ENCODE measurements around the gene XXYLT1. TPM values are rescaled to one million over a fixed set of nuclear protein-coding genes. Genes with fewer than 3 reads are reported as not detected.

XXYLT1 gene
- total and polyA plus RNA-seq, 9 of the 15 experiments (the other 6 are each of a cell fraction or from before 2014, with no cell fraction given) = 1.9 to 18.9 (median 15.0) TPM

- Histone ChIP-seq H3K27me3 (ENCODE audit: control insufficient read depth in 2 of 2, insufficient read depth in 2 of 2, low read length in 2 of 2) (no peaks in the 10 kb centered on the region), H3K79me2 (ENCODE audit: control insufficient read depth, insufficient read depth, low read length) (no peaks in the 10 kb centered on the region), H3K9me1 (ENCODE audit: control insufficient read depth, insufficient read depth, low read length) (peaks cover 6% of the 10 kb centered on the region), H3K27ac (ENCODE audit: extremely low read depth, low read depth, low read length) (no peak overlapping the region), H2AFZ (ENCODE audit: low read depth, low read length) (no peak overlapping the region), H3K4me2 (ENCODE audit: insufficient read depth, low read length) (no peak overlapping the region), H3K9ac (ENCODE audit: insufficient read depth in 1 of 2, low read depth in 2 of 2, low read length in 2 of 2) (peak overlapping the region in 1 of 2 experiments; percentile 61; a peak in 1 of 4 replicates), H3K36me3 (ENCODE audit: control insufficient read depth, insufficient read depth, low read length) (peaks cover 3% of the 10 kb centered on the region; the same call in 2 of the 3 replicates), H3K9me3 (replicated peaks; ENCODE audit: control insufficient read depth, insufficient read depth, low read depth, low read length) (no peaks in the 10 kb centered on the region), H3K4me3 (no peak overlapping the region), H4K20me1 (replicated peaks; ENCODE audit: control insufficient read depth, insufficient read depth, low read length) (no peaks in the 10 kb centered on the region), H3K4me1 (replicated peaks in 1 of 2; ENCODE audit: control insufficient read depth in 2 of 2, insufficient read depth in 2 of 2, low read length in 2 of 2) (peaks cover 12 to 14% of the 10 kb centered on the region in 2 experiments)
- 79% methylated on average over 8 of the region's 8 CpGs for WGBS (ENCODE audit: insufficient coverage, low coverage, missing lambda C conversion rate)
- no TSS peak for BruUV-seq (replicated peaks)
- ATAC-seq = no peak
- in situ Hi-C loops (cut with MboI) = loop anchor here (10.0 kb wide), 1 partner anchor 420 kb away; the partner anchor contains the start of gene FAM43A
- DNase-seq (ENCODE audit: extremely low read depth in 1 of 4, low spot score in 3 of 4) = no peak
- ChIA-PET CTCF (ENCODE audit: low intra/inter-chr PET ratio) (no interaction called here), POLR2A (interaction anchor here (0.5 kb wide), 1 partner anchor 120 kb away, joined by 3 read pairs; no protein-coding TSS in a partner anchor)
- intact Hi-C loops (cut with micrococcal nuclease) = loop anchor here (10.0 kb wide), 1 partner anchor 770 kb away; no protein-coding TSS in a partner anchor
- no peak for FAIRE-seq
- no peak for TF ChIP-seq ZBTB33 (CRISPR knock-in tag; IDR thresholded peaks at IDR 0.05)
- no peak for TF ChIP-seq ZBTB9 (CRISPR knock-in tag; IDR thresholded peaks at IDR 0.05)
- no peak for TF ChIP-seq KDM1A (IDR thresholded peaks at IDR 0.05)
- TF ChIP-seq ETV1 (tag; conservative IDR thresholded peaks at IDR 0.05; ENCODE audit: low read depth) = no peak
- TF ChIP-seq SIN3B (IDR thresholded peaks at IDR 0.05; ENCODE audit: low read depth) = no peak
- no peak for TF ChIP-seq SETDB1 (IDR thresholded peaks at IDR 0.05; ENCODE audit: low read length)
- no peak for TF ChIP-seq ZNF316 (IDR thresholded peaks at IDR 0.05)
- TF ChIP-seq NR0B1 (IDR thresholded peaks at IDR 0.05; ENCODE audit: partially characterized antibody) = no peak
- no peak for TF ChIP-seq ZNF217 (CRISPR knock-in tag; IDR thresholded peaks at IDR 0.05)
- TF ChIP-seq RBM22 (IDR thresholded peaks at IDR 0.05; ENCODE audit: low read depth, low read length, poor library complexity, severe bottlenecking) = no peak
- no peak for TF ChIP-seq ASH1L (IDR thresholded peaks at IDR 0.05; ENCODE audit: borderline replicate concordance, low read depth, partially characterized antibody)
- no peak for TF ChIP-seq RFX5 (IDR thresholded peaks at IDR 0.05; ENCODE audit: low read depth, low read length)
- no peak for TF ChIP-seq ZFP30 (CRISPR knock-in tag; IDR thresholded peaks at IDR 0.05; ENCODE audit: borderline replicate concordance)
- TF ChIP-seq CLOCK (CRISPR knock-in tag; IDR thresholded peaks at IDR 0.05; ENCODE audit: borderline replicate concordance) = no peak
- TF ChIP-seq RBFOX2 (IDR thresholded peaks at IDR 0.05; ENCODE audit: low read depth, low read length) = no peak
- TF ChIP-seq ILF3 (IDR thresholded peaks at IDR 0.05; ENCODE audit: borderline replicate concordance) = no peak
Observed at GRCh38 chr3:195104340-195104739, 166.6 kb downstream of the XXYLT1 start.

Data from K562 (cell line).